PC-3 (cell line): ENCODE data around the gene HSPB2. TPM values are rescaled to one million over a fixed set of nuclear protein-coding genes. Genes with fewer than 3 reads are reported as not detected.

Experiments used
- ATAC-seq: fragments of 200-7000 bp; cut with Tn5 transposase; 2 replicates; pipeline ENCODE4 v1.9.1; 2020; ENCODE audit warnings: mild to moderate bottlenecking, moderate library complexity
- BruUV-seq: library from RNA; stranded (reverse); fragments of 400-500 nt; replicated peaks from 2 replicates; lab custom pipeline; 2021; lab: Mats Ljungman, UMichigan
- CTCF ChIA-PET: fragments of 300-600 bp; sonication (Branson Sonifier 250); formaldehyde crosslinking; loops from one replicate; lab custom pipeline; 2022; ENCODE audit warnings: antibody characterized with exemption; lab: Charles Lee
- POLR2A ChIA-PET: fragments of 300-600 bp; sonication (Branson Sonifier 250); formaldehyde crosslinking; loops from one replicate; lab custom pipeline; 2022; ENCODE audit warnings: antibody characterized with exemption; ENCODE audit not compliant: unreplicated experiment; lab: Charles Lee
- DNase-seq: peaks from one replicate; pipeline ENCODE4 v3.0.0-alpha.2; 2015
- H2AFZ ChIP-seq: fragments of 300-600 bp; sonication (generic); 2 replicates; pipeline ENCODE4 v1.6.0; 2016; ENCODE audit warnings: antibody characterized with exemption, low read length
- H3F3A ChIP-seq: fragments of 300-600 bp; sonication (generic); one replicate; pipeline ENCODE4 v1.6.0; 2017; ENCODE audit warnings: antibody characterized with exemption, low read length, control low read depth, mild to moderate bottlenecking; ENCODE audit not compliant: unreplicated experiment
- H3K27ac ChIP-seq: fragments of 300-600 bp; sonication (generic); 2 replicates; pipeline ENCODE4 v1.5.1; 2016; ENCODE audit warnings: mild to moderate bottlenecking, low read length
- H3K27me3 ChIP-seq: fragments of 300-600 bp; sonication (generic); 2 replicates; pipeline ENCODE4 v1.6.1; 2016; ENCODE audit warnings: low read length, mixed read lengths
- H3K36me3 ChIP-seq: fragments of 300-600 bp; sonication (generic); 2 replicates; pipeline ENCODE4 v1.6.1; 2016; ENCODE audit warnings: low read depth, mixed run types, low read length, mixed read lengths
- H3K4me1 ChIP-seq: fragments of 300-600 bp; sonication (generic); 2 replicates; pipeline ENCODE4 v1.5.1; 2016; ENCODE audit warnings: low read length; ENCODE audit not compliant: insufficient read depth
- H3K4me2 ChIP-seq: fragments of 300-600 bp; sonication (generic); 2 replicates; pipeline ENCODE4 v1.6.0; 2016; ENCODE audit warnings: low read length
- H3K4me3 ChIP-seq: fragments of 300-600 bp; sonication (generic); 2 replicates; pipeline ENCODE4 v1.5.1; 2016; ENCODE audit warnings: mild to moderate bottlenecking, low read length, mixed read lengths
- H3K79me2 ChIP-seq: fragments of 300-600 bp; sonication (generic); 2 replicates; pipeline ENCODE4 v1.6.1; 2017; ENCODE audit warnings: low read length, mixed read lengths
- H3K9ac ChIP-seq: fragments of 300-600 bp; sonication (generic); 2 replicates; pipeline ENCODE4 v1.6.0; 2016; ENCODE audit warnings: mild to moderate bottlenecking, low read length
- H3K9me2 ChIP-seq: fragments of 300-600 bp; sonication (generic); replicated peaks from 2 replicates; pipeline ENCODE4 v1.6.1; 2016; ENCODE audit warnings: mixed run types, low read length, mixed read lengths
- H3K9me3 ChIP-seq: fragments of 300-600 bp; sonication (generic); 2 replicates; pipeline ENCODE4 v1.6.1; 2016; ENCODE audit warnings: low read length, mixed read lengths
- H4K20me1 ChIP-seq: fragments of 300-600 bp; sonication (generic); 2 replicates; pipeline ENCODE4 v1.6.1; 2016; ENCODE audit warnings: low read length, mixed read lengths
- EZH2 ChIP-seq: fragments of 300-600 bp; sonication (generic); IDR thresholded peaks from one replicate; pipeline ENCODE4 v1.6.1; 2017; ENCODE audit warnings: antibody characterized with exemption, mild to moderate bottlenecking, low read length; ENCODE audit not compliant: unreplicated experiment
- EZH2phosphoT487 ChIP-seq: fragments of 300-600 bp; sonication (generic); IDR thresholded peaks from 2 replicates; pipeline ENCODE4 v1.6.1; 2018; ENCODE audit warnings: mild to moderate bottlenecking, antibody characterized with exemption, low read length, borderline replicate concordance
- intact Hi-C: fragments of 100-400 bp; cut with micrococcal nuclease; formaldehyde crosslinking; loops from 2 replicates; pipeline ENCODE4 v1.9.0; 2023
- total RNA-seq: library from RNA; depleted of rRNA; stranded (reverse); fragments of >200 nt; gene quantifications from 2 replicates; pipeline ENCODE4 v1.2.3, GENCODE V29; 2014
- TF ChIP-seq, protein P1 (sequence below): fragments of 300-600 bp; sonication (generic); conservative IDR thresholded peaks from 2 replicates; pipeline ENCODE4 v1.5.1; 2017; ENCODE audit warnings: antibody characterized with exemption, low read depth, mild to moderate bottlenecking, low read length

Gene HSPB2
- total RNA-seq, 1 experiment from 2014 or later, result not detected

DNA sequence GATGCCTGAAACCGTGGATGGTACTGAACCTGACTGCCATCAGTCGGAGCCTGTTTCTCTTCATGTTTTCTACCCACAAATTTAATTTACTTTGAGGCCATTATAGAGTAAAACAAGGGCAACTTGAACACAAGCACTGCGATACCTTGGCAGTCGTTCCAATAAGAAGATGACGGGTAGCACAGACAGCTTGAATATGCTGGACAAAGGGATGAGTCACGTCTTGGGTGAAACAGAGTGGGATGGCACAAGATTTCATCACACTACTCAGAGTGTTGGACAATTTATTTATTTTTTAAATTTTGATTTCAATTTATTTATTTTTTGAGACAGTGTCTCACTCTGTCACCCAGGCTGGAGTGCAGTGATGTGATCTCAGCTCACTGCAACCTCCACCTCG is 30.3 kb downstream of the HSPB2 start:
- Histone ChIP-seq H3K4me1 (peaks cover 27% of the 10 kb centered on the region), H3K9me2 (no peaks in the 10 kb centered on the region), H3K36me3 (no peaks in the 10 kb centered on the region), H2AFZ (no peak overlapping the region), H3K9me3 (no peaks in the 10 kb centered on the region), H3K79me2 (no peaks in the 10 kb centered on the region), H3K9ac (no peak overlapping the region), H3K27ac (no peak overlapping the region), H3K4me2 (no peak overlapping the region), H3K4me3 (no peak overlapping the region), H3F3A (no peaks in the 10 kb centered on the region), H4K20me1 (no peaks in the 10 kb centered on the region), H3K27me3 (no peaks in the 10 kb centered on the region)
- no TSS peak for BruUV-seq
- TF ChIP-seq EZH2 (no peak), EZH2phosphoT487 (no peak)
- TF ChIP-seq, protein P1, sequence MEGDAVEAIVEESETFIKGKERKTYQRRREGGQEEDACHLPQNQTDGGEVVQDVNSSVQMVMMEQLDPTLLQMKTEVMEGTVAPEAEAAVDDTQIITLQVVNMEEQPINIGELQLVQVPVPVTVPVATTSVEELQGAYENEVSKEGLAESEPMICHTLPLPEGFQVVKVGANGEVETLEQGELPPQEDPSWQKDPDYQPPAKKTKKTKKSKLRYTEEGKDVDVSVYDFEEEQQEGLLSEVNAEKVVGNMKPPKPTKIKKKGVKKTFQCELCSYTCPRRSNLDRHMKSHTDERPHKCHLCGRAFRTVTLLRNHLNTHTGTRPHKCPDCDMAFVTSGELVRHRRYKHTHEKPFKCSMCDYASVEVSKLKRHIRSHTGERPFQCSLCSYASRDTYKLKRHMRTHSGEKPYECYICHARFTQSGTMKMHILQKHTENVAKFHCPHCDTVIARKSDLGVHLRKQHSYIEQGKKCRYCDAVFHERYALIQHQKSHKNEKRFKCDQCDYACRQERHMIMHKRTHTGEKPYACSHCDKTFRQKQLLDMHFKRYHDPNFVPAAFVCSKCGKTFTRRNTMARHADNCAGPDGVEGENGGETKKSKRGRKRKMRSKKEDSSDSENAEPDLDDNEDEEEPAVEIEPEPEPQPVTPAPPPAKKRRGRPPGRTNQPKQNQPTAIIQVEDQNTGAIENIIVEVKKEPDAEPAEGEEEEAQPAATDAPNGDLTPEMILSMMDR, result no peak
- CTCF ChIA-PET, result no interaction called here
- POLR2A ChIA-PET, result interaction anchor here (0.6 kb wide), 1 partner anchor 106 kb away, joined by 3 read pairs; no protein-coding TSS in a partner anchor
- DNase-seq (no peak), ATAC-seq (no peak)
- intact Hi-C loops, result no loop called here

DNA sequence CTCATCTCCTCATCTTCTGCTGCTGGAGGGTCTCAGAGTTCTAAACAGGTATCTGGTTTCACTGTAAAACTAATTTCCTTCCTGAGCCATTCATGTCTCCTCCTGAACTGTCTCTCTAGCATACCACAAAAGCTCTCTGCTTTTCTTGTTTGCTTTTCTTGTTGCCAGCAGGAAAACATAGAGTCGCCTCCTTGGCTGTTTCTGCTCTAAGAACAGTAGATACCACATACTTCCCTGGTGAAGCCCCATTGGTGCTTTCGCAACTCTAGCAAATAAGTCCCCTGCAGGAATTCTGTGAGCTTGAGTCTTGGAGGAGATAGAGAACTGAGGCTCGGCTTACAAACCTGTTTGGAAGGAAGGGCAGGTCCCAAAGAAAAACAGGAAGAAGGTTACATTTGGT is 31.6 kb downstream of the HSPB2 start:
- intact Hi-C loops, result no loop called here
- ATAC-seq (peak; percentile 19), DNase-seq (peak; percentile 37)
- no peak overlapping the region for H3K4me3 ChIP-seq
- no peak overlapping the region for H3K4me2 ChIP-seq
- H3K9me3 ChIP-seq, result no peaks in the 10 kb centered on the region
- H3K27me3 ChIP-seq, result no peaks in the 10 kb centered on the region
- H3F3A ChIP-seq, result no peaks in the 10 kb centered on the region
- POLR2A ChIA-PET, result interaction anchor here (0.6 kb wide), 1 partner anchor 13 kb away, joined by 3 read pairs; no protein-coding TSS in a partner anchor
- H2AFZ ChIP-seq, result no peak overlapping the region
- no peaks in the 10 kb centered on the region for H3K9me2 ChIP-seq
- H3K27ac ChIP-seq, result peak overlapping the region; percentile 23
- no peaks in the 10 kb centered on the region for H3K79me2 ChIP-seq
- no peaks in the 10 kb centered on the region for H4K20me1 ChIP-seq
- TF ChIP-seq EZH2phosphoT487 (no peak), EZH2 (no peak)
- TF ChIP-seq, protein P1, result no peak
- peaks cover 14% of the 10 kb centered on the region for H3K4me1 ChIP-seq
- H3K36me3 ChIP-seq, result no peaks in the 10 kb centered on the region
- BruUV-seq, result no TSS peak
- no peak overlapping the region for H3K9ac ChIP-seq
- CTCF ChIA-PET, result interaction anchor here (0.6 to 1.0 kb wide), 2 partner anchors 11 to 277 kb away, joined by 3 to 5 read pairs; no protein-coding TSS in a partner anchor

DNA sequence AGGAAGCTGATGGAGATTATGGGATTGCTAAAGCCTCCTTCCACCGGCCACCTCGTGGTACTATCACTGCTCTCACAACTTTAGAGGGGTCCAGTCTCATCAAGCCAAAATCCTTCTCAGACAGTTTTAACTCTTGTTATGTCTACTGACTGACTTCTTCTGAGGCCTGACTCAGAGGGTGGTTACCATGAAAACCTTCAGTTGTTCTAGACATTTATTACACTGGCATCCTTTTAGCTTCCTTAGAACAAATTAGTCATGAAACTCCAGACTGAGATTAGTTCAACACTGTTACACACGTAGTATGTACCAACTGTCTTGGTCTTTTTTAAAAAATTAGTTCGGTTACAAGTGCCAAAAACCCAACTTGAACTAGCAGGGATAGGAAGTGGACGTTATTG is 32.1 kb downstream of the HSPB2 start:
- CTCF ChIA-PET, result interaction anchor here (1.0 kb wide), 1 partner anchor 11 kb away, joined by 3 read pairs; no protein-coding TSS in a partner anchor
- Histone ChIP-seq H3K27me3 (no peaks in the 10 kb centered on the region), H3K4me2 (no peak overlapping the region), H3F3A (no peaks in the 10 kb centered on the region), H3K4me3 (no peak overlapping the region), H3K79me2 (no peaks in the 10 kb centered on the region), H3K9ac (no peak overlapping the region), H4K20me1 (no peaks in the 10 kb centered on the region), H3K36me3 (no peaks in the 10 kb centered on the region), H2AFZ (no peak overlapping the region), H3K27ac (peak overlapping the region; percentile 35), H3K9me3 (no peaks in the 10 kb centered on the region), H3K4me1 (peaks cover 9% of the 10 kb centered on the region), H3K9me2 (no peaks in the 10 kb centered on the region)
- TF ChIP-seq, protein P1, result no peak
- no peak for TF ChIP-seq EZH2phosphoT487
- TF ChIP-seq EZH2, result no peak
- DNase-seq, result peak; percentile 47
- intact Hi-C loops, result no loop called here
- peak; percentile 76 for ATAC-seq
- no TSS peak for BruUV-seq
- POLR2A ChIA-PET, result no interaction called here
